Activated CD4-positive, alpha-beta T cell treated with anti-CD3 and anti-CD28 coated beads, Interleukin-10, Interleukin-2, amounts not matched to agents 100 ng/mL and 50 ng/mL, durations not matched to agents 16 hours and 8 hours (primary cell): ENCODE measurements around the gene ZDHHC11B.
"Not testable (repeated sequence)": the region's sequence is repeated elsewhere in the genome, so short reads cannot be mapped to it uniquely, and the experiment has no call there.

Experiments
- DNase-seq: peaks from one replicate; pipeline ENCODE4 v3.0.0-alpha.2; 2020

The ZDHHC11B gene

GRCh38 chr5:784428-785177, at the start of gene ZDHHC11B:
Gene ZDHHC11B, minus strand, starts transcription at chr5:784729. Its CDS starts 17,810 bp downstream, at chr5:766919.
- DNase-seq: peak; percentile 92

GRCh38 chr5:834013-834412, 49.5 kb upstream of the ZDHHC11B start:
- not testable (repeated sequence) for DNase-seq

GRCh38 chr5:828194-828593, 43.7 kb upstream of the ZDHHC11B start:
- not testable (repeated sequence) for DNase-seq

- not testable (repeated sequence) for DNase-seq
Observed at GRCh38 chr5:825544-825943, 41.0 kb upstream of the ZDHHC11B start.

- no peak for DNase-seq
Observed at GRCh38 chr5:821504-821903, 37.0 kb upstream of the ZDHHC11B start.

GRCh38 chr5:820245-820644, 35.7 kb upstream of the ZDHHC11B start:
- no peak for DNase-seq

GRCh38 chr5:819078-819477, 34.5 kb upstream of the ZDHHC11B start:
- DNase-seq: no peak

- DNase-seq: no peak
Observed at GRCh38 chr5:816176-816575, 31.6 kb upstream of the ZDHHC11B start.

- no peak for DNase-seq
Observed at GRCh38 chr5:815449-815848, 30.9 kb upstream of the ZDHHC11B start.

- not testable (repeated sequence) for DNase-seq
Observed at GRCh38 chr5:813575-813974, 29.0 kb upstream of the ZDHHC11B start.

GRCh38 chr5:811384-811783, 26.9 kb upstream of the ZDHHC11B start:
- DNase-seq: not testable (repeated sequence)

GRCh38 chr5:807719-808514, 23.4 kb upstream of the ZDHHC11B start:
- not testable (repeated sequence) for DNase-seq

- no peak for DNase-seq
Observed at GRCh38 chr5:801472-801871, 16.9 kb upstream of the ZDHHC11B start.

GRCh38 chr5:801055-801454, 16.5 kb upstream of the ZDHHC11B start:
- not testable (repeated sequence) for DNase-seq

GRCh38 chr5:798505-799138, 14.1 kb upstream of the ZDHHC11B start:
- DNase-seq: not testable (repeated sequence)

GRCh38 chr5:797986-798385, 13.5 kb upstream of the ZDHHC11B start:
- not testable (repeated sequence) for DNase-seq

- DNase-seq: not testable (repeated sequence)
Observed at GRCh38 chr5:795873-796272, 11.3 kb upstream of the ZDHHC11B start.

- DNase-seq: not testable (repeated sequence)
Observed at GRCh38 chr5:794948-795347, 10.4 kb upstream of the ZDHHC11B start.

GRCh38 chr5:788703-789102, 4.2 kb upstream of the ZDHHC11B start:
- DNase-seq: not testable (repeated sequence)

- DNase-seq: not testable (repeated sequence)
Observed at GRCh38 chr5:787857-788233, 3.3 kb upstream of the ZDHHC11B start.

GRCh38 chr5:787224-787856, 2.8 kb upstream of the ZDHHC11B start:
- DNase-seq: not testable (repeated sequence)

- DNase-seq: not testable (repeated sequence)
Observed at GRCh38 chr5:785181-785705, 714 bp upstream of the ZDHHC11B start.
